ENCODE measurements around the gene S100A10.

S100A10 gene

GRCh38 chr1:152034654-152035538, 41.2 kb upstream of the S100A10 start:
- TF ChIP-seq PPARA (CRISPR knock-in tag; IDR thresholded peaks at IDR 0.05; ENCODE audit: borderline replicate concordance), result no peak
- TF ChIP-seq PATZ1 (CRISPR knock-in tag; IDR thresholded peaks at IDR 0.05; ENCODE audit: borderline replicate concordance), result no peak
- TF ChIP-seq SNAI2 (CRISPR knock-in tag; IDR thresholded peaks at IDR 0.05), result no peak
- no peak for TF ChIP-seq ISL1 (CRISPR knock-in tag; IDR thresholded peaks at IDR 0.05)
- TF ChIP-seq TCF4 (CRISPR knock-in tag; IDR thresholded peaks at IDR 0.05; ENCODE audit: borderline replicate concordance), result no peak
- no peak for TF ChIP-seq POU6F1 (CRISPR knock-in tag; IDR thresholded peaks at IDR 0.05; ENCODE audit: borderline replicate concordance, low read depth)
- no peak for TF ChIP-seq ZNF70 (CRISPR knock-in tag; IDR thresholded peaks at IDR 0.05)
- no peak for TF ChIP-seq ZC3H10 (CRISPR knock-in tag; IDR thresholded peaks at IDR 0.05)
- no peak for TF ChIP-seq ZNF8 (CRISPR knock-in tag; IDR thresholded peaks at IDR 0.05)
- no peak for TF ChIP-seq CREB5 (CRISPR knock-in tag; IDR thresholded peaks at IDR 0.05; ENCODE audit: low read depth)
- TF ChIP-seq OSR1 (CRISPR knock-in tag; IDR thresholded peaks at IDR 0.05), result no peak
- TF ChIP-seq TOX (CRISPR knock-in tag; IDR thresholded peaks at IDR 0.05; ENCODE audit: borderline replicate concordance), result no peak
- peak; percentile 53 for ATAC-seq

GRCh38 chr1:152034324-152034653, 40.6 kb upstream of the S100A10 start:
- TF ChIP-seq PATZ1 (CRISPR knock-in tag; IDR thresholded peaks at IDR 0.05; ENCODE audit: borderline replicate concordance) (no peak), BACH2 (CRISPR knock-in tag; IDR thresholded peaks at IDR 0.05; ENCODE audit: borderline replicate concordance) (no peak), POU6F1 (CRISPR knock-in tag; IDR thresholded peaks at IDR 0.05; ENCODE audit: borderline replicate concordance, low read depth) (no peak), GLIS3 (CRISPR knock-in tag; IDR thresholded peaks at IDR 0.05) (no peak), ZNF8 (CRISPR knock-in tag; IDR thresholded peaks at IDR 0.05) (no peak), TCF4 (CRISPR knock-in tag; IDR thresholded peaks at IDR 0.05; ENCODE audit: borderline replicate concordance) (no peak), ZFP30 (CRISPR knock-in tag; IDR thresholded peaks at IDR 0.05) (no peak), RARB (CRISPR knock-in tag; IDR thresholded peaks at IDR 0.05) (no peak), ARNTL (CRISPR knock-in tag; IDR thresholded peaks at IDR 0.05; ENCODE audit: borderline replicate concordance, low read depth) (no peak), ZNF70 (CRISPR knock-in tag; IDR thresholded peaks at IDR 0.05) (no peak), ZNF565 (CRISPR knock-in tag; conservative IDR thresholded peaks at IDR 0.05; ENCODE audit: low read depth) (no peak), ISL1 (CRISPR knock-in tag; IDR thresholded peaks at IDR 0.05) (no peak), OSR1 (CRISPR knock-in tag; IDR thresholded peaks at IDR 0.05) (no peak), ESRRG (CRISPR knock-in tag; IDR thresholded peaks at IDR 0.05) (no peak), SNAI2 (CRISPR knock-in tag; IDR thresholded peaks at IDR 0.05) (no peak), CSDC2 (CRISPR knock-in tag; IDR thresholded peaks at IDR 0.05) (no peak)
- peak; percentile 5 for ATAC-seq

- ATAC-seq, result no peak
- no peak for TF ChIP-seq ZFP30 (CRISPR knock-in tag; IDR thresholded peaks at IDR 0.05)
- no peak for TF ChIP-seq CREB5 (CRISPR knock-in tag; IDR thresholded peaks at IDR 0.05; ENCODE audit: low read depth)
- no peak for TF ChIP-seq TSHZ2 (CRISPR knock-in tag; IDR thresholded peaks at IDR 0.05)
- no peak for TF ChIP-seq ZNF70 (CRISPR knock-in tag; IDR thresholded peaks at IDR 0.05)
- no peak for TF ChIP-seq CSRNP3 (CRISPR knock-in tag; IDR thresholded peaks at IDR 0.05)
- TF ChIP-seq ZNF8 (CRISPR knock-in tag; IDR thresholded peaks at IDR 0.05), result no peak
- TF ChIP-seq ZFP3 (CRISPR knock-in tag; IDR thresholded peaks at IDR 0.05), result no peak
- TF ChIP-seq CSDC2 (CRISPR knock-in tag; IDR thresholded peaks at IDR 0.05), result no peak
- TF ChIP-seq ARNTL (CRISPR knock-in tag; IDR thresholded peaks at IDR 0.05; ENCODE audit: borderline replicate concordance, low read depth), result no peak
Observed at GRCh38 chr1:152029929-152030211, 36.2 kb upstream of the S100A10 start.
